ENCODE results near the gene TTR. TPM values are rescaled to one million over a fixed set of nuclear protein-coding genes. Genes with fewer than 3 reads are reported as not detected.

Gene TTR
- total RNA-seq, 2 donors from 2014 or later, result not detected

GRCh38 chr18:31581498-31582197, 10.0 kb upstream of the TTR start:
- Histone ChIP-seq H3K4me3 (no peak overlapping the region), H3K27ac (no peak overlapping the region), H3K9me3 (no peaks in the 10 kb centered on the region), H3K36me3 (no peaks in the 10 kb centered on the region), H3K27me3 (no peaks in the 10 kb centered on the region), H3K4me1 (no peaks in the 10 kb centered on the region)
- DNase-seq (ENCODE audit: low spot score), result no peak
- no peak for TF ChIP-seq CTCF (IDR thresholded peaks at IDR 0.05)

GRCh38 chr18:31583185-31583854, 8.4 kb upstream of the TTR start:
- no peaks in the 10 kb centered on the region for H3K9me3 ChIP-seq
- TF ChIP-seq CTCF (IDR thresholded peaks at IDR 0.05), result no peak
- no peak overlapping the region for H3K4me3 ChIP-seq
- H3K36me3 ChIP-seq, result no peaks in the 10 kb centered on the region
- no peak overlapping the region for H3K27ac ChIP-seq
- H3K4me1 ChIP-seq, result no peaks in the 10 kb centered on the region
- no peak for DNase-seq (ENCODE audit: low spot score)
- no peaks in the 10 kb centered on the region for H3K27me3 ChIP-seq

GRCh38 chr18:31585991-31586390, 5.7 kb upstream of the TTR start:
- no peak for DNase-seq (ENCODE audit: low spot score)
- Histone ChIP-seq H3K9me3 (no peaks in the 10 kb centered on the region), H3K4me1 (no peaks in the 10 kb centered on the region), H3K27me3 (no peaks in the 10 kb centered on the region), H3K27ac (no peak overlapping the region), H3K36me3 (no peaks in the 10 kb centered on the region), H3K4me3 (no peak overlapping the region)
- TF ChIP-seq CTCF (IDR thresholded peaks at IDR 0.05), result no peak

- Histone ChIP-seq H3K4me3 (no peak overlapping the region), H3K9me3 (no peaks in the 10 kb centered on the region), H3K4me1 (no peaks in the 10 kb centered on the region), H3K27me3 (no peaks in the 10 kb centered on the region), H3K27ac (no peak overlapping the region), H3K36me3 (no peaks in the 10 kb centered on the region)
- no peak for TF ChIP-seq CTCF (IDR thresholded peaks at IDR 0.05)
- DNase-seq (ENCODE audit: low spot score), result no peak
Observed at GRCh38 chr18:31586616-31587015, 5.1 kb upstream of the TTR start.

- Histone ChIP-seq H3K4me1 (no peaks in the 10 kb centered on the region), H3K27ac (no peak overlapping the region), H3K27me3 (no peaks in the 10 kb centered on the region), H3K36me3 (no peaks in the 10 kb centered on the region), H3K9me3 (no peaks in the 10 kb centered on the region), H3K4me3 (no peak overlapping the region)
- DNase-seq (ENCODE audit: low spot score), result no peak
- TF ChIP-seq CTCF (IDR thresholded peaks at IDR 0.05), result no peak
Observed at GRCh38 chr18:31587529-31587928, 4.1 kb upstream of the TTR start.
